HG03060 (cell line): ENCODE measurements around the gene CEP170B.
"Not testable (repeated sequence)": the region's sequence is repeated elsewhere in the genome, so short reads cannot be mapped to it uniquely, and the experiment has no call there.

Source experiments
- ATAC-seq: cut with Tn5 transposase; IDR thresholded peaks from one replicate; pipeline ENCODE4 v1.9.1; 2021; ENCODE audit warnings: low read depth, moderate number of reproducible peaks; ENCODE audit not compliant: unreplicated experiment

The CEP170B gene

DNA sequence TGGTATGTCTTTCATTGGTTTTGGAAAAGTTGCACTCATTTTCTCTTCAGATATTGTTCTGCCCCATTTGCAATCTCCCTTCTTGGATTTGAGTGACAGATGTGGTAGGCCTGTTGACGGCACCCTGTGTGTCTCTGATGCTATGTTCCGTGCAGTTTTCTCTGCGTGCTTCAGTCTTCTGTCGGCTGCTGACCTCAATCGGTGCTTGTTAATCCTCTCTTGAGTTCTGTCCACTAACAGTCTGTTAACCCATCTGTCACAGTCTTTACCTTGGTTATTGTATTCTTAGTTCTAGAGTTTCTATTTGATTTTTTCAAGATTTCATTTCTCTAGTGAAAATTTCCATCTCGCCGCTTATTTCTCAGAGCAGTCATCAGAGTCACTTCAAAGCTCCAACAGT lies 38.9 kb downstream of the CEP170B start:
- ATAC-seq = no peak

DNA sequence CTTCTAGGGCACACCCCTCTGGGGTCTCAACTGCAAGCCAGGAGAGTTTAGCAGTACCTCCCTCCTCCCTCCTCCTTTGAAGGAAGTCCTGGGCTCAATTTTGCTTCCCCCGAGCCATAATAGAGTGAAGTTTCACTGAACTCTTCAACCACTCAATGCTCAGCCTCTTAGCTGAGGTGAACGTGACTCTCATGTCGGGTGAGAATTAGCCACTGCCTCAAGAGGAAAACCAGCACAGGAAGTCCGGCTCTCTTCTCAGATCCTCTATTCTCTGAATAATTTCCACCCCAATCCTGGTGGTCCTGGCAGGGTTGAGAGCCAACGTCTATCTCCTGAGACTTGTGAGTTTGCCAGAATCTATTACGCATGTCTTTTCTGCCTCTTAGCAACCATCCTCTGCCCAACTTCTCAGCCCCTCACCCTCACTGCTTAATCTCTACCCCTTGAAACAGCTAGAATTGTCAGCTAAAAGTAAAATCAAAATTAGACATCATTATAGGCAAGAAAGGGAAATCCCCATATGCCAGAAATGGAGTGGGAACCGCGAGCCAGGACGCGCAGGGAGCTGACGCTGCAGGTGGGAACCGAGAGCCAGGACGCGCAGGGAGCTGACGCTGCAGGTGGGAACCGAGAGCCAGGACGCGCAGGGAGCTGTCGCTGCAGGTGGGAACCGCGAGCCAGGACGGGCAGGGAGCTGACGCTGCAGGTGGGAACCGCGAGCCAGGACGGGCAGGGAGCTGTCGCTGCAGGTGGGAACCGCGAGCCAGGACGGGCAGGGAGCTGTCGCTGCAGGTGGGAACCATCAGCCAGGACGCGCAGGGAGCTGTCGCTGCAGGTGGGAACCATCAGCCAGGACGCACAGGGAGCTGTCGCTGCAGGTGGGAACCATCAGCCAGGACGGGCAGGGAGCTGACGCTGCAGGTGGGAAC lies 39.8 kb downstream of the CEP170B start:
- ATAC-seq = not testable (repeated sequence)

DNA sequence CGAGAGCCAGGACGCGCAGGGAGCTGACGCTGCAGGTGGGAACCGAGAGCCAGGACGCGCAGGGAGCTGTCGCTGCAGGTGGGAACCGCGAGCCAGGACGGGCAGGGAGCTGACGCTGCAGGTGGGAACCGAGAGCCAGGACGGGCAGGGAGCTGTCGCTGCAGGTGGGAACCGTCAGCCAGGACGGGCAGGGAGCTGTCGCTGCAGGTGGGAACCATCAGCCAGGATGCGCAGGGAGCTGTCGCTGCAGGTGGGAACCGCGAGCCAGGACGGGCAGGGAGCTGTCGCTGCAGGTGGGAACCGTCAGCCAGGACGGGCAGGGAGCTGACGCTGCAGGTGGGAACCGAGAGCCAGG lies 40.5 kb downstream of the CEP170B start:
- not testable (repeated sequence) for ATAC-seq

DNA sequence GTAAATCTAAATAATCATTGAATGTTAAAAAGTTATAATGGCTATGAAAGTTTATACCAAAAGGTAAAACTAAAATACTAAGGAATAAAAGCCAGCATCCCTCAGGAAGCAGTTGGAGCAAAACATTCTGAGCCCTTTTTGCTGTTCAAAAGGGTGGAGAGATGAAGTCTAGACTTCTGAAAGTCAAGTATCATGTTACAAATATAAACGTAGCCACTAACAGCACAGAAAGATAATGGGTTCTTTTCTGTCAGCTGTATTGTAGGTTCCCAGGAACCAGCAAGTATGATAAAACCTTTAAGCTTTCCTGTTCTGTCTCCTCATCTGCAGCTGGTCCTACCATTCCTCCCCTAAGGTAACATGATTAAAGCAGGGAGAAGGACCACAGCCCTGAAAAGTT lies 43.2 kb downstream of the CEP170B start:
- ATAC-seq = no peak

DNA sequence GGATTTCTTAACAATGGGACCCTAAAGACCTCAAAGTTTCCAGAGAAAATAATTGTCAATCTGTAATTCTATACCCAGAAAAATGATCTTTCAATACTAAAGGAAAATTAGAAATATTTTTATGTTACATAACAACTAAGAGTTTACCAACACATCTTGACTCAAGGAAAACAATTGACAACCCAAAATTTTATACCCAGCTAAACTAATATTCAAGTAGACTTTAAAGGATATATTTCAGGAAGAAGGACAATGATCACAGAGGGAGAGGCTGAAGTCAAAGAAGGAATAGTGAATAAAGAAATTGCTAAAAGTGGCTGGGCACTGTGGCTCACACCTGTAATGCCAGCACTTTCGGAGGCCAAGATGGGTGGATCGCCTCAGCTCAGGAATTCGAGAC lies 47.0 kb downstream of the CEP170B start:
- ATAC-seq = no peak

DNA sequence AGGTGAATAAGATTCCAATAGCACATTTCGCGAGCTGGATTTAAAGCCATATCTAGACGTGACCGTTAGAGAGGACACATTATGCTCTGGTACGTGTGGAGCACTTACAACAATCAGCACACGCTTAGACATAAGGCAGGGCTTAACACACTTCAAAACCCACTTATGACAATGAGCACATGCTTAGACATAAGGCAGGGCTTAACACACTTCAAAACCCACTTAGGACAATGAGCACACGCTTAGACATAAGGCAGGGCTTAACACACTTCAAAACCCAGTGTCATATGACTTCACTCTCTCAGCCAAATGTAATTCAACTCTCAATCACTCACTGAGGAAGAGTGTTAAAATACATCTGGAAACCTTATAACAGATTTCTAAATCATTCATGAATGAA lies 48.4 kb downstream of the CEP170B start:
- no peak for ATAC-seq

DNA sequence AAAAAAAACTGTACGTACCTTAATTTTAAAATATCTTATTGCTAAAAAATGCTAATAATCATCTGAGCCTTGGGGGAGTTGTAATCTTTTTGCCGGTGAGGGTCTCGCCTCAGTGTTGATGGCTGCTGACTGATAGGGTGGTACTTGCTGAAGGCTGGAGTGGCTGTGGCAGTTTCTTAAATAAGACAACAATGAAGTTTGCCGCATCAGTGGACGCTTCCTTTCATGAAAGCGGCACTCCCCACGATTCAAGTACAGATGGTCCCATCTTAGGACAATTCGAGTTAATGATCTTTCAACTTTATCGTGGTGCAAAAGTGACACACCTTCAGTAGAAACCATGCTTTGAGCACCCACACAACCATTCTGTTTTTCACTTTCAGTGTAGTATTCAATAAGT lies 52.0 kb downstream of the CEP170B start:
- no peak for ATAC-seq

DNA sequence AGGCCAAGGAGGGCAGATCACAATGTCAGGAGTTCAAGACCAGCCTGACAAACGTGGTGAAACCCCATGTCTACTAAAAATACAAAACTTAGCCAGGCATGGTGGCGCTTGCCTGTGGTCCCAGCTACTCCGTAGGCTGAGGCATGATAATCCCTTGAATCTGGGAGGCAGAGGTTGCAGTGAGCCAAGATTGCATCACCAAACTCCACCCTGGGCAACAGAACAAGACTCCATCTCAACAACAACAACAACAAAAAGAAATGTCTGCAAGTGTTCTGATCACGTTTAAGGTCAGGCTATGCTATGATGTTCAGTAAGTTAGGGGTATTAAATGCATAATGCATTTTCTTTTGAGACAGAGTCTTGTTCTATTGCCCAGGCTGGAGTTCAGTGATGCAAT lies 52.9 kb downstream of the CEP170B start:
- no peak for ATAC-seq

DNA sequence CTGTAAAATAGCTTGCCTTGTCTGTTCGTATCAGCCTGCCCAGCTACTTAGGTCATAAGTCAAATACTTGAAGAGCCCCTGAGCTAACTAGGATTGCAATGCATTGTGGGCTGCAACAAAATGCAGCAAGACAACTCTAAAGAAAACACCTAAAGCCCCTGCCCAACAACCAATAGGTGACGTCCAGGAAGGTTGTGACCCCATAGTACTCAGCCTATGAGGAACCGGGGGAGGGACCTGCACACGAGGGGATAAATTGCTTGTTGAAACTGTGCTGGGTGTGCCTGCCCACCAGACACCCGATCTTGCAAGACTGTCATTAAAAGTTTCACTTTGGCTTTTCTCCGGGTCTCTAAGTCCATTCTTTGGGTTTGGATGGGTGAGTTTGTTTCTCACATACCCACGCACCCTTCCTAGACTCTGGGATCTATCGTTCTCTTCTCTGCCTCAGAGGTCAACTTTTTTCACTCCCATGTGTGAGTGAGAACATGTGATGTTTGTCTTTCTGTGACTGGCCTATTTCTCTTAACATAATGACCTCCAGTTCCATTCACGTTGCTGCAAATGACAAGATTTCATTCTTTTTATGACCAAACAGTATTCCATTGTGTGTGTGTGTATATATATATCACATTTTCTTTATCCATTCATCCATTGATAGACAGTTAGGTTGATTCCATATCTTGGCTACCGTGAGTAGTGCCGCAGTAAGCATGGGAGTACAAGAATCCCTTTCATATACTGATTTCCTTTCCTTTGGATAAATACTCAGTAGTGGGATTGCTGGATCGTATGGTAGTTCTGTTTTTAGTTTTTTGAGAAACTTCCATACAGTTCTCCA lies 54.3 kb downstream of the CEP170B start:
- ATAC-seq = not testable (repeated sequence)

DNA sequence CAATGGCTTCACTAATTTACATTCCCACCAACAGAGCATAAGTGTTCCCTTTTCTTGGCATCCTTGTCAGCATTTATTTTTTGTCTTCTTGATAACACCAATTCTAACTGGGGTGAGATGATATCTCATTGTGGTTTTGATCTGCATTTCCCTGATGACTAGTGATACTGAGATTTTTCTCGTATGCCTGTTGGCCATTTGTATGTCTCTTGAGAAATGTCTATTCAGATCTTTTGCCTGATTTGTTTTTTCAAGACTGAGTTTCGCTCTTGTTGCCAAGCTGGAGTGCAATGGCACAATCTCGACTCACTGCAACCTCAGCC lies 54.9 kb downstream of the CEP170B start:
- no peak for ATAC-seq

DNA sequence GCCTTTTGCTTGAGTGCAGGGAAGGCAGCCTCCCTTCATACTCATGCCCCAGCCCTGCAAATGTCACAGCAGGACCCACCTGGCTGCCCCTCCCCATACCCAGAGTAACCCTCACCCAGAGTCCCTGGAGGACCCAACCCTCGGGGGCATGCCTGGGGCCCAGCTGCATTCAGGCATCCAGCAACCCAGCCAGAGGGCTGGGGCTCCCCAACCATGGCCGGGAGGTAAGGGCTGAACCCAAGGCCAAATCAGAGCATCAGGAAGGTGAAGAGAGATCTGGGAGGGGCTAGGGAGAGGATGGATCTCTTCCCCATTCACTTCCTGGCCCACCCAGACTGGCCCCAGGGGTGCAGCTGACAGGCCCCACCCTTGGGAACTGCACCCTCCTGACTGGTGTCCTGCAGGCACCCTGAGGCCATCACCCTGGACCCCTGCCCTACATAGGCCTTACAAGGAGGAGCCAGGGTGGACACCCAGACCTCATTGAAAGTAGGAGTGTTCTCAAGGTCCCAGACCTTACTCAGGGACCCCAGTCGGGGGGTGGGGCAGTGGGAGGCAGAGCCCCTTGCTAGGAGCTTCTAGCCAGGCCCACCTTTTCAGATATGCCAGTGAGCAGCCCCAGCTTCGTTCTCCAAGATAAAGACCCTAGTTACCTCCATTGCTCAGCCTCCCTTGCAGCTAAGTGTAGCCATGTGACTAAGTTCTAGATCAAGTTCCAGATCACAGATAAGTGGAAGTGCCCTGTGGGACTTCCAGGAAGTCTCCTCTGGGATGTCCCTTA lies 58.8 kb downstream of the CEP170B start:
- ATAC-seq = no peak

DNA sequence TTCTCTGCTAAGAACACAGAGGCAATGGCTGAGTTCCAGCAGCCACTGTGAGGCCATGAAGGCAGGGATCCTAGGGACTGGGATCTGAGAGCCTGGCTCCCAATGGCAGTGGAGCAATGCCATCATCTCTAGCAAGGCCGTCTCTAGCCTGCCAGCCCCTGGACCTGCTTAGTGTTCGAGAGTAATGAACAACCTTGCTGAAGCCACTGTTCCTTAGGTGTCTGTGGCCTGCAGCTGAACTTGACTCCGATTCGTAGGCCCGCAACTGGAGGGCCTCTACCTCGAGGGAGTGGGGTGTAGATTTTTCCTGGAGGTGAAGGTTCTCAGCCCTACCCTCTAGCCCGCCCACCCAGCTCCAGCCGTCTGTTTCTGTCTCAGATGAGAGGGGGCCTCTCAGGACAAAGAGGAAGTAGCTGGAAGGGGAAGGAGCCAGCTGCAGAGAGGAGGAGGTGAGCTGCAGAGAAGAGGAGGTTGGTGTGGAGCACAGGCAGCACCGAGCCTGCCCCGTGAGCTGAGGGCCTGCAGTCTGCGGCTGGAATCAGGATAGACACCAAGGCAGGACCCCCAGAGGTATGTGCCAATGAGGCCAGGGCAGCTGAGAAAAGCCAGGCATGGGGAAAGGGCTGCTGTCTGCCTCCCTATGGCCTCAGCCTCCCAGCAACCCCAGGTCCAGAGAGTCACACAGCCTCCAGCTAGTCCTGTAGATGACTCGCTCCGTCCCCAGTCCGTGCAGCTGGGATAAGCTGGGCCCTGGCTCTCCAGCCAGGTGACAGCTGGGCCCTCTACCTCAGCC lies 59.5 kb downstream of the CEP170B start, which contains the start of gene PLD4:
Gene PLD4 (plus strand): TSS at position 459 of the 793 bp plus-strand sequence. CDS start 2,262 bp downstream, outside the sequence.
- ATAC-seq = no peak

DNA sequence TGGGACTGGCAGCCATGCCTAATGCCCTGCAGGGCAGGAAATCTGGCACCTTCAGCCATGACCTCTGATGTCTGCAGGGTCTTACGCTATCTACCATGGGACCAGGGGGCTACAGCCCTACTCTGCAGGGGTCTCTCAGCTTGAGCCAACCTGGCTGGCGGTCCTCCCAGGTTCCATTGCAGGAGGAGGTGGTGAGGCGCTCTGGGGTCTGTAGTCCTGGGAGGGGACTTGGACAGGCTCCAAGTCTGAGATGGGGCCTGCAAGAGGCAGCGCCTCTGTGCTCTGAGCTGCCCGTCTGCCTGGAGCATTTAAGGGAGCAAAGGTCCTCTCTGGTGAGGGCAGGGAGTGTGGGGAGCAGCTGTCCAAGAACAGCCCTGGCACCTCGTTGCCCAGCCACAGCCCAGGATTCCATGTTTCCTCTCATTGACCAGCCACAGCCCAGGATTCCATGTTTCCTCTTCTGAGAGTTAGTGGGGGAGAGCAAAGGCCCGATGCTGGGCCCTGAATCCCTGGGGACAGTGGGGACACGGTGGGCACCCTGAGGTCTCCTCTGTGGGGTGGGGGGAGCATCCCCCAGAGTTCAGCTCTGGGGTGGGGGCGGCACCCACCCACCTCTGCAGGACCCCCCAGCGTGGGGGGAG lies 60.3 kb downstream of the CEP170B start:
- no peak for ATAC-seq

DNA sequence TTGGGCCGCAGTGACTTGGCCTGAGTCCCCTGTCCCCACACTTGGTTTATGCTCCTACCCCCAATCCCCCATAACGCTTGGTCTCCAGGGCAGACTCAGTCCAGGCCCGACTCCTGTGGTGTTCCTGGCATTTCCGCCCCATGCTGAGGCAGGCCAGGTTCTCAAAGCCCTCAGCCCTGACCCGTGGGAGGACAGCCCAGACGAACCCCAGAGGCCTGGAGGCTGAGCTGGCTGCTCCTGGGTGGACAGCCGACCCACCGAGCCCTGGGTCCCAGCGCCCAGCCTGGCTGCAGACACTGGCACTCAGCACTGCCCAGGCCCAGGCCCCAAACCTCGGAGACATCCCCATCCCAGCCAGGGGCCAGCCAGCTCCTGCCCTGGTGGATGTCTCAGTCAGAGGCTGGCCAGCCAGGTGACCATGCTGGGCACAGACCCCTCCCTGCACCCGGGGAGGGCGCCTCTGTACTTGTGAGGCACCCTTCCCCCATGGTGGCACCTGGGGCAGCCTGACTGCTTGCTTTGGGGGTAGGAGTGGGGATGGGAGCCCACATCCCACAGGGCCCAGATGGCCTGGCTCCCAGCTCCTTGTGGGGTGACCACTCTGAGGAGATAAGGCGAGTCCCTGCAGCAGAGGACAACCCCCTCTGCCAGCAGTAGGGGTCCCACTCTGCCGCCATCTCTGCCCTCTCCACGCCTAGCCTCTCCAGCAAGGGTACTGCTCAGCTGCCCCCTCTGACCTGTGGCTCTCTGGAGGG lies 61.0 kb downstream of the CEP170B start:
- no peak for ATAC-seq

DNA sequence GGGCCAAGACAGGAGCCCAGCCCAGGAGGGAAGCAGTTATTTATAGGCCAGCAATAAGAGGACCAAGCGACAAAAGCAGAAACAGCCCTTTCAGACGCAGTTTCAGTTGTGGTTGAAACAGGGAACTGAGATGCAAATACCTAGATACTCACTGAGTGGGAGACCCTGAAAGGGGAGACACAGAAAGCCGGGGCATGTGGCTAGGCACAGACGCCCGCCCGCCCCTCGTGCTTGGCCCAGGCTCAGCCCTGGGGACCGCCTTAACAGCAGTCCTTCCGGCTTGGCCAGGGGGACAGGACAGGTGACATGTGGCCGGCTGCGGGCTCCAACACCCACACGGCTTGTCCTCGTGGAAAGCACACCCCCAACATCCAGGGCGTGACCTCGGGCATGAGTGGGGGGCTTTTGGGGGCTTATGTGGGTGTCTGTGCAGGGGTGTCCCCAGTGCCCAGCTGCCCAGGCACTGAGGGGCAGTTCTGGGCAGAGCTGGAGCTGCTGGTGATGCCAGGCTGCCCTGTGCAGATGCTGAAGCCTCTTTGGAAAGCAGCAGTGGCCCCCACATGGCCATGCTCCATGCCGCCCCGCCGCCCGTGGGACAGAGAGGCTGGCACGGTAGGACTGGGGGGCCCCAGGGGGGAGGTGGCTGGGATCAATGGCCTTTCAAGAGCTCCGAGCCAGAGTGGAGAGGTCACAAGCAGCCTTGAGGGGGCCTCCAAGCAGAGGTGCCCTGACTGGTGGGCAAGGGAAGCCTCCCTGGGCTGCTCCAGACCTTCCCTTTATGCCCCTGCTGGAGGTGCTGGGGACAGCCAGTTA lies 61.8 kb downstream of the CEP170B start:
- peak; percentile 66 for ATAC-seq

DNA sequence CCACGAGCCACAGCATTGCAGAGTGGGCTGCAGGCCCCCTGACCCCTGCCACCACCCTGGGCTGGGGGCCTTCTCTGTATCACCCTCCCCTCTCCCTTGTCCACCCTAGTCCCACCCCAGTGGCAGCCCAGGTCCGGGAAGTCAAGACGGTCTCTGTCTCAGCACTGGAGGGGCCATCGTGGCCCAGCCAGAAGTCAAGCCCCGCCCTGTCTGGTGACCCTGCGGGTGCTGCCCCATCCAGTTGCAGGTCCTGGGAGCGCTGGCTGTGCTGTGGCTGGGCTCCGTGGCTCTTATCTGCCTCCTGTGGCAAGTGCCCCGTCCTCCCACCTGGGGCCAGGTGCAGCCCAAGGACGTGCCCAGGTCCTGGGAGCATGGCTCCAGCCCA lies 62.4 kb downstream of the CEP170B start:
- no peak for ATAC-seq

DNA sequence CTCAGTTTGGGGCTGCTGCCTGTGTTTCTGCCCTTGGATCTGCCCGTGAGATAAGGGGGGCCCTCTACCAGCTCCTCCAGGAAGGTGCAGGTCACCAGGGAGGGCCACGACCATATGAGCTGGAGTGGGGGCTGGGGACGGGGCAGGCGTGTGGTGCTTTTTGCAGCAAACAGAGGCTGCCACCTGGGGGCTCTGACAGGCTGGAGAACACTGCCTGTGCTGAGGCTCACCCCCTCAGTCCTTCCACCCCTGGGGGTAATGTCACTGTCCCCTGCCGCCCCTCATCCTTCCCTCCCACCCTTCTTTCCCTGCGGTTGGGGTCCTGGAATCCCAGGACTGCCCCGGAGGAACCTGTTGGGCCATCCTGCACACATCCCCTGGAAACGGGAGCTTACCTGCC lies 62.8 kb downstream of the CEP170B start:
- ATAC-seq = no peak
